Measurements from ENCODE around the gene FBXL19.

FBXL19 gene

DNA sequence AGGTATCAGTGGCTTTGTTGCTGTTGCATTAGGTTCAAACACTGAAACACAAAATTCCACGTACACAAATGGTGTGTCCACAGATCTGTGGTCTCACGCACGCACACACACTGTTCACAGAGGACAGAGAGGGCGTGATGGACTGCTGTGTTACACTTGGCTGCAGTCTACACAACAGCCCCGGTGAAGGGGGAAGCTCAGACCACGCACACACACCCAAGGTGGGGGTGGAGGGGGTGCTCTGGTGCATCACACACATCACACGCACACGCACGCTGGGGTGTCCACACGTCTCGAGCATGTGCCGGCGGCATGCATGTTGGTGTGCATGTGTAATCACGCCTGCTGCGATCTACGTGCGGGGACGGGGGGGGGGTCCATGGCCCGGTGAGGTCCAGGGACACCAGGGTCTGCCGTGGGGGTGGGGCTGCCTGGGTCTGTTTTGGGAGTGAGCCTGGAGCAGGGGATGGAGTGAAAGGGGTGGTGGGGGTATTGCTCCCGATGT, 69.0 kb downstream of the FBXL19 start:
- no peak overlapping the region for H3K4me3 ChIP-seq (replicated peaks in 1 of 2; ENCODE audit: low read depth in 2 of 2, low read length in 2 of 2)
- TF ChIP-seq, protein P1, sequence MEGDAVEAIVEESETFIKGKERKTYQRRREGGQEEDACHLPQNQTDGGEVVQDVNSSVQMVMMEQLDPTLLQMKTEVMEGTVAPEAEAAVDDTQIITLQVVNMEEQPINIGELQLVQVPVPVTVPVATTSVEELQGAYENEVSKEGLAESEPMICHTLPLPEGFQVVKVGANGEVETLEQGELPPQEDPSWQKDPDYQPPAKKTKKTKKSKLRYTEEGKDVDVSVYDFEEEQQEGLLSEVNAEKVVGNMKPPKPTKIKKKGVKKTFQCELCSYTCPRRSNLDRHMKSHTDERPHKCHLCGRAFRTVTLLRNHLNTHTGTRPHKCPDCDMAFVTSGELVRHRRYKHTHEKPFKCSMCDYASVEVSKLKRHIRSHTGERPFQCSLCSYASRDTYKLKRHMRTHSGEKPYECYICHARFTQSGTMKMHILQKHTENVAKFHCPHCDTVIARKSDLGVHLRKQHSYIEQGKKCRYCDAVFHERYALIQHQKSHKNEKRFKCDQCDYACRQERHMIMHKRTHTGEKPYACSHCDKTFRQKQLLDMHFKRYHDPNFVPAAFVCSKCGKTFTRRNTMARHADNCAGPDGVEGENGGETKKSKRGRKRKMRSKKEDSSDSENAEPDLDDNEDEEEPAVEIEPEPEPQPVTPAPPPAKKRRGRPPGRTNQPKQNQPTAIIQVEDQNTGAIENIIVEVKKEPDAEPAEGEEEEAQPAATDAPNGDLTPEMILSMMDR (IDR thresholded peaks at IDR 0.05; ENCODE audit: low read depth, low read length): no peak
- DNase-seq (ENCODE audit: low read depth in 2 of 2): no peak

DNA sequence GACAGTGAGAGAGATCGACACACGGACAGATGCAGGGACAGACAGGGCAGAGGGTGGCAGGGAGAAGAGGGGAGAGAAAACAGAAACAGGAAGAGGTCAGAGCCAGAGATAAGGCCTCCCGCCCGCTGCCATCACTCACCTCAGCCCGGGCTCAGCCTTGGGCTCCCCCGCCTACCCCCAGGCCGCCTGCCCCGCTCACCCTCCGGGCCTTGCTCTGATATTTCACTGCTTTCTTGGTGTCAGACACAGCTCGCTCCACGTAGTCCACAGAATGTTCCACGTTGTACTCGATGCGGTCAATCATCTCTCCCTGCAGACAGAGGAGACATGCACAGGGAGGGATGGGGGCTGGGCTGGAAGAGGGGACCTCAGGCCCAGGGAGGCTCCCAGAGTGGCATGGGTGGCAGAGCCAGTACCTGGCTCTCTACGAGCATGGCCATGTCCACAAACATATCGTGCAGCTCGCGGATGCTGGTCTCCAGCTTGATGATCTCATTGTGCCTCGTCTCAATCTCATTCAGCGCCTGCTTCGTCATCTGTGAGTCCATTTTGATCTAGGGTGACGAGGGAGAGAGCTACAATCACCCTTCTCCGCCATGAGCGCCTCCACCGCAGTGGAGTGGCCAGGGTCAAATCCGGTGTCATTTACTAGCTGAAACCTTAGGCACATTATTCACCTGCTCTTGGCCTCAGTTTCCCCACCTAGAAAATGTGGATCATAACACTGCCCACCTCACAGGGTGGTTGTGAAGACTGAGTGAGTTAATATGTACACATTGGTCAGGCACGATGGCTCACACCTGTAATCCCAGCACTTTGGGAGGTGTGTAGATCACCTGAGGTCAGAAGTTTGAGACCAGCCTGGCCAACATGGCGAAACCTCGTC, 69.8 kb downstream of the FBXL19 start:
- no peak for DNase-seq (ENCODE audit: low read depth in 2 of 2)
- H3K4me3 ChIP-seq (replicated peaks in 1 of 2; ENCODE audit: low read depth in 2 of 2, low read length in 2 of 2): no peak overlapping the region
- TF ChIP-seq, protein P1 (IDR thresholded peaks at IDR 0.05; ENCODE audit: low read depth, low read length): no peak

DNA sequence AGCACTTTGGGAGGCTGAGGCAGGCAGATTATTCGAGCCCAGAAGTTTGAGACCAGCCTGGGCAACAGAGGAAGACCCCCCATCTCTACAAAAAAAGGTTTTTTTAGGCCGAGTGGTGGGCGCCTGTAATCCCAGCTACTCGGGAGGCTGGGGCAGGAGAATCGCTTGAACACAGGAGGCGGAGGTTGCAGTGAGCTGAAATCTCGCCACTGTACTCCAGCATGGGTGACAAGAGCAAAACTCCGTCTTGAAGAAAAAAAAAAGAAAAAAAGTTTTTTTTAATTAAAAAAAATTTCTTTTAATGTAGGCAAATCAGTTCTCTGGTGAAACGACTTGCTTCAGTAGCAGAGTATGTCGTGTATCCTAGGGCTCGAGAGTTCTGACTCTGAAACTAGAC, 72.6 kb downstream of the FBXL19 start:
- TF ChIP-seq, protein P1 (IDR thresholded peaks at IDR 0.05; ENCODE audit: low read depth, low read length): no peak
- H3K4me3 ChIP-seq (replicated peaks in 1 of 2; ENCODE audit: low read depth in 2 of 2, low read length in 2 of 2): no peak overlapping the region
- DNase-seq (ENCODE audit: low read depth in 2 of 2): no peak

DNA sequence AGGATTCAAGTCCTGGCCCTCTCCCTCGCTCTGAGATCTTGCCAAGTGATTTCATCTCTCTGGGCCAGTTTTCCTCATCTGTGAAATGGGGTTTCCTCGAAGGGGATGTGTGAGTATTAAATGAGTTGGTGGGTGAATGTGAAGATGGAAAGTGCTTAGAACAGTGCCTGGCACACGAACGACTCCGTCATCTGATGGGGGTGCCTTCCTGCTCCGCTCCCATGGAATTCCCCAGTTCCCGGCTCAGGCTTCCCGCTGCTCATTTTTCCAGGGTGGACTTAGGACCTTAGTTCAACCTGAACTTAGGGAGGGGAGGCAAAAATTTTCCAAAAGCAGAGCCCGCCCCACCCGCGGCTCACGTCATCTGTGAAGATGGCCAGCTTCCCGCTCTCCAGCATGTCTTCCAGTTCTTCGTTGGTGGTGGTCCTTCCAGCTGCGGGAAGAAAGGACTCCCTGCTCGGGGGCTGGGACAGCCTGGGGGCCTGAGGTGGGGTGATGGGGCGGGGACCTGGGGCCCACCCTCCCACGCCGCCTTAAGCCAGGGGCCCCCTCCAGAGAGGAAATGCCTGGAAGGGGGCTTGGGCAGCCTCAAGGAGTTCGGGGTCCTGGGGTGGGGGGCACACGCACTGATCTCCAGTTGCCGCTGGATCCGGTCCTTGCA, 73.1 kb downstream of the FBXL19 start:
- peak in 1 of 2 donors; percentile 30 for DNase-seq (ENCODE audit: low read depth in 2 of 2)
- H3K4me3 ChIP-seq (replicated peaks in 1 of 2; ENCODE audit: low read depth in 2 of 2, low read length in 2 of 2): peak overlapping the region; percentile 50 to 52
- TF ChIP-seq, protein P1 (IDR thresholded peaks at IDR 0.05; ENCODE audit: low read depth, low read length): no peak

DNA sequence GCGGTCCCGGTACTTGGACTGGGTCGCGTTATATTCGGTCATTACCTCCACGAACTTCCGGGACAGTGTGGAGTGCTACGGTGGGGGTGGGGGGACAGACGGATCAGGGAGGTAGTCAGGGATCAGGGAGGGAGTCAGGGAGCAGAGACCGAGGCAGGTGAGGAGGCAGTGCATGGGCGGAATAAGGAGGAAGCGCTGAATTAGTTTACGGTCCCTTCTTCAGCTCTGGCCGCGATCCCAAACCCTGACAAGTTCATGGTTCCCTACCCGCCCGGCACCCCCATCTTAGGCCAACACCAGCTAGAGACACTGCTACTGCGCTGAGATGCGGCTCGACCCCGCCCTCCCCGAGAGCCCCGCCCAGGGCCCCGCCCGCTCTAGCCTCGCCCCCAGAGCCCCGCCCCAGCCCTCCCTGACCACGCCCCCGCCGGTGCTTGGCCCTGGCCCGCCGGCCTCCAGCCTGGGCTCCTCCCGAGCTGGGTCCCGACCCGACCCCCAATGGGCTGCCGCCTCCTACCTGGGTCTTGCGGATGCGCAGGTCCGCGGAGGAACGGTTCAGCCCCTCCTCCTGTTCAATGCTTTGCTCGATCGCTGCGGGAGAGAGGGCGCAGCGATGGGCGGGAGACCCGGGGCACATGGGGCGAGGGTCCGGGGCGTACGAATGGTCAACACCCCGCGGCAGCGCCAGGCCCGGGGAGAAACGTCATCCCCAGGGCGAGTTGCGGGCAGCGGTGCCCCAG, 73.8 kb downstream of the FBXL19 start:
- TF ChIP-seq, protein P1 (IDR thresholded peaks at IDR 0.05; ENCODE audit: low read depth, low read length): no peak
- DNase-seq (ENCODE audit: low read depth in 2 of 2): peak; percentile 72 to 76
- peak overlapping the region; percentile 50 to 52 for H3K4me3 ChIP-seq (replicated peaks in 1 of 2; ENCODE audit: low read depth in 2 of 2, low read length in 2 of 2)

All from cardiac fibroblast (primary cell).